ENCODE measurements around the gene RAB31. TPM values are rescaled to one million over a fixed set of nuclear protein-coding genes. Genes with fewer than 3 reads are reported as not detected.

RAB31 gene
- total and polyA plus RNA-seq, 2 of the 13 experiments (the other 11 are each of a cell fraction or from before 2014, with no cell fraction given): 1.1 to 1.7 TPM

DNA sequence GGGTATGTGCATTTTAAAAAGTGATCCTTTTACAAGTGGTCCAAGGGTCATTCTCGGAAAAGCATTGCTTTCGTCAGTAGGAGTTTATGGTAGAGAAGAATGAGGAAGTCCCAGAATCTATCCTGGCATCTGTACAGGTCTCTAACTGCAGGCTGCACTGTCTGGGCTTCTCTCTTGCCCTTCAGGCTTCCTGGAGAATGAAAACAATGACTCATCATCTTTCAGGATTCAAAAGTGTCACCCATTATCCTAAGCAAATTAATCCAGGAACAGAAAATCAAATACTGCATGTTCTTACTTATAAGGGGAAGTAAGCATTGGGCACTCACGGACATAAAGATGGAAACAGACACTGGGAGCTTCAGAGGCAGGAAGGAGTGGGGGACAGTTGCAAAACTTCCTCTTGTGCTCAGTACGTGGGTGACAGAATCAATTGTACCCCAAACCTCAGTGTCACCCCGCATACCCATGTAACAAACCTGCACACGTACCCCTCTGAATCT lies 117.5 kb downstream of the RAB31 start (continued):
- TF ChIP-seq, protein P1, sequence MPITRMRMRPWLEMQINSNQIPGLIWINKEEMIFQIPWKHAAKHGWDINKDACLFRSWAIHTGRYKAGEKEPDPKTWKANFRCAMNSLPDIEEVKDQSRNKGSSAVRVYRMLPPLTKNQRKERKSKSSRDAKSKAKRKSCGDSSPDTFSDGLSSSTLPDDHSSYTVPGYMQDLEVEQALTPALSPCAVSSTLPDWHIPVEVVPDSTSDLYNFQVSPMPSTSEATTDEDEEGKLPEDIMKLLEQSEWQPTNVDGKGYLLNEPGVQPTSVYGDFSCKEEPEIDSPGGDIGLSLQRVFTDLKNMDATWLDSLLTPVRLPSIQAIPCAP (CRISPR knock-in tag; IDR thresholded peaks at IDR 0.05; ENCODE audit: low read depth): no peak
- TF ChIP-seq, protein P2, sequence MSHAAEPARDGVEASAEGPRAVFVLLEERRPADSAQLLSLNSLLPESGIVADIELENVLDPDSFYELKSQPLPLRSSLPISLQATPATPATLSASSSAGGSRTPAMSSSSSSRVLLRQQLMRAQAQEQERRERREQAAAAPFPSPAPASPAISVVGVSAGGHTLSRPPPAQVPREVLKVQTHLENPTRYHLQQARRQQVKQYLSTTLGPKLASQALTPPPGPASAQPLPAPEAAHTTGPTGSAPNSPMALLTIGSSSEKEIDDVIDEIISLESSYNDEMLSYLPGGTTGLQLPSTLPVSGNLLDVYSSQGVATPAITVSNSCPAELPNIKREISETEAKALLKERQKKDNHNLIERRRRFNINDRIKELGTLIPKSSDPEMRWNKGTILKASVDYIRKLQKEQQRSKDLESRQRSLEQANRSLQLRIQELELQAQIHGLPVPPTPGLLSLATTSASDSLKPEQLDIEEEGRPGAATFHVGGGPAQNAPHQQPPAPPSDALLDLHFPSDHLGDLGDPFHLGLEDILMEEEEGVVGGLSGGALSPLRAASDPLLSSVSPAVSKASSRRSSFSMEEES (CRISPR knock-in tag; IDR thresholded peaks at IDR 0.05): no peak
- TF ChIP-seq POLR2AphosphoS5 (IDR thresholded peaks at IDR 0.05; ENCODE audit: low read depth, low read length): no peak
- no peak for TF ChIP-seq ZNF3 (CRISPR knock-in tag; IDR thresholded peaks at IDR 0.05)
- no peak for TF ChIP-seq ZNF33B (CRISPR knock-in tag; IDR thresholded peaks at IDR 0.05)
- no peak for TF ChIP-seq HOXA3 (CRISPR knock-in tag; IDR thresholded peaks at IDR 0.05)
- no peak for TF ChIP-seq CENPT (CRISPR knock-in tag; IDR thresholded peaks at IDR 0.05; ENCODE audit: low read depth)
- TF ChIP-seq, protein P3, sequence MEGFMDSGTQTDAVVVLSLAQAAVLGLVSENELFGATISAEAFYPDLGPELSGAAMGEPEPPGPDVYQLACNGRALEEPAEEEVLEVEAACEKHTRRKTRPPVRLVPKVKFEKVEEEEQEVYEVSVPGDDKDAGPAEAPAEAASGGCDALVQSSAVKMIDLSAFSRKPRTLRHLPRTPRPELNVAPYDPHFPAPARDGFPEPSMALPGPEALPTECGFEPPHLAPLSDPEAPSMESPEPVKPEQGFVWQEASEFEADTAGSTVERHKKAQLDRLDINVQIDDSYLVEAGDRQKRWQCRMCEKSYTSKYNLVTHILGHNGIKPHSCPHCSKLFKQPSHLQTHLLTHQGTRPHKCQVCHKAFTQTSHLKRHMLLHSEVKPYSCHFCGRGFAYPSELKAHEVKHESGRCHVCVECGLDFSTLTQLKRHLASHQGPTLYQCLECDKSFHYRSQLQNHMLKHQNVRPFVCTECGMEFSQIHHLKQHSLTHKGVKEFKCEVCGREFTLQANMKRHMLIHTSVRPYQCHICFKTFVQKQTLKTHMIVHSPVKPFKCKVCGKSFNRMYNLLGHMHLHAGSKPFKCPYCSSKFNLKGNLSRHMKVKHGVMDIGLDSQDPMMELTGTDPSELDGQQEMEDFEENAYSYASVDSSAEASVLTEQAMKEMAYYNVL (CRISPR knock-in tag; IDR thresholded peaks at IDR 0.05; ENCODE audit: borderline replicate concordance): no peak
- TF ChIP-seq ZNF766 (CRISPR knock-in tag; IDR thresholded peaks at IDR 0.05; ENCODE audit: borderline replicate concordance): no peak
- no peak for TF ChIP-seq HNRNPLL (IDR thresholded peaks at IDR 0.05; ENCODE audit: low read depth, low read length, poor library complexity, severe bottlenecking)
- TF ChIP-seq ZNF678 (CRISPR knock-in tag; IDR thresholded peaks at IDR 0.05): no peak
- TF ChIP-seq RFX1 (IDR thresholded peaks at IDR 0.05): no peak
- peak; percentile 81 for TF ChIP-seq ELF1 (CRISPR knock-in tag; IDR thresholded peaks at IDR 0.05)
- no peak for TF ChIP-seq GATAD1 (CRISPR knock-in tag; IDR thresholded peaks at IDR 0.05)
- TF ChIP-seq SOX5 (CRISPR knock-in tag; IDR thresholded peaks at IDR 0.05; ENCODE audit: borderline replicate concordance): 0 out of 2 replicates have a peak, but pooled peaks have one; percentile 37
- no peak for TF ChIP-seq SP5 (CRISPR knock-in tag; IDR thresholded peaks at IDR 0.05; ENCODE audit: borderline replicate concordance, low read depth)
- no peak for TF ChIP-seq EHMT2 (IDR thresholded peaks at IDR 0.05; ENCODE audit: borderline replicate concordance, low read depth, low read length)
- no peak for TF ChIP-seq ATM (IDR thresholded peaks at IDR 0.05; ENCODE audit: borderline replicate concordance)
- TF ChIP-seq ZNF558 (CRISPR knock-in tag; IDR thresholded peaks at IDR 0.05; ENCODE audit: borderline replicate concordance): no peak
- no peak for TF ChIP-seq POLR2A (IDR thresholded peaks at IDR 0.05; ENCODE audit: insufficient read depth in 1 of 2, low read depth in 2 of 2, low read length in 2 of 2)
- TF ChIP-seq NFE2 (CRISPR knock-in tag; IDR thresholded peaks at IDR 0.05): no peak
- TF ChIP-seq GATA4 (IDR thresholded peaks at IDR 0.05; ENCODE audit: borderline replicate concordance, low read depth): no peak
- TF ChIP-seq, protein P4, sequence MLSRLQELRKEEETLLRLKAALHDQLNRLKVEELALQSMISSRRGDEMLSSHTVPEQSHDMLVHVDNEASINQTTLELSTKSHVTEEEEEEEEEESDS (CRISPR knock-in tag; IDR thresholded peaks at IDR 0.05; ENCODE audit: borderline replicate concordance): no peak
- no peak for TF ChIP-seq SMYD3 (CRISPR knock-in tag; IDR thresholded peaks at IDR 0.05)
- no peak for TF ChIP-seq REXO4 (CRISPR knock-in tag; IDR thresholded peaks at IDR 0.05; ENCODE audit: borderline replicate concordance)
- no peak for TF ChIP-seq REPIN1 (CRISPR knock-in tag; IDR thresholded peaks at IDR 0.05; ENCODE audit: borderline replicate concordance, low read depth)
- no peak for TF ChIP-seq ZFP62 (CRISPR knock-in tag; IDR thresholded peaks at IDR 0.05)
- TF ChIP-seq SALL1 (CRISPR knock-in tag; IDR thresholded peaks at IDR 0.05): no peak
